ENCODE data around the gene L1CAM.
A peak's percentile ranks its signal among the peaks of the same experiment; 100 is the strongest.
"Not testable (repeated sequence)": the region's sequence is repeated elsewhere in the genome, so short reads cannot be mapped to it uniquely, and the experiment has no call there.

The L1CAM gene

GRCh38 chrX:153827903-153828302, 58.1 kb downstream of the L1CAM start:
- no peak for DNase-seq

- DNase-seq, result no peak
Measured at GRCh38 chrX:153827016-153827415, 59.0 kb downstream of the L1CAM start.

- DNase-seq, result no peak
Measured at GRCh38 chrX:153825042-153825441, 60.9 kb downstream of the L1CAM start.

GRCh38 chrX:153824348-153824747, 61.6 kb downstream of the L1CAM start:
- no peak for DNase-seq

GRCh38 chrX:153821066-153821465, 64.9 kb downstream of the L1CAM start:
- DNase-seq, result no peak

GRCh38 chrX:153820601-153821000, 65.4 kb downstream of the L1CAM start:
- DNase-seq, result no peak

GRCh38 chrX:153819384-153820040, 66.5 kb downstream of the L1CAM start:
- DNase-seq, result no peak

- peak; percentile 34 for DNase-seq
Measured at GRCh38 chrX:153818571-153819383, 67.2 kb downstream of the L1CAM start.

- not testable (repeated sequence) for DNase-seq
Measured at GRCh38 chrX:153818064-153818463, 67.9 kb downstream of the L1CAM start.

GRCh38 chrX:153816831-153817690, 68.9 kb downstream of the L1CAM start:
- no peak for DNase-seq

GRCh38 chrX:153814591-153815315, 71.2 kb downstream of the L1CAM start:
- DNase-seq, result no peak

- no peak for DNase-seq
Measured at GRCh38 chrX:153813161-153813560, 72.8 kb downstream of the L1CAM start.

GRCh38 chrX:153812220-153812619, 73.8 kb downstream of the L1CAM start:
- no peak for DNase-seq

Data from activated CD4-positive, alpha-beta T cell treated with anti-CD3 and anti-CD28 coated beads, Interleukin-2, Interleukin-6, amounts not matched to agents 100 ng/mL and 50 ng/mL, durations not matched to agents 16 hours and 8 hours (primary cell).